Left lung (tissue), 10 donors: Measurements from ENCODE around the gene SUPT20HL1. TPM values are rescaled to one million over a fixed set of nuclear protein-coding genes. Genes with fewer than 3 reads are reported as not detected.
"Not testable (repeated sequence)": the region's sequence is repeated elsewhere in the genome, so short reads cannot be mapped to it uniquely, and the experiment has no call there.

Source experiments
- ATAC-seq: fragments of 200-7000 bp; cut with Tn5 transposase; one replicate; pipeline ENCODE4 v1.9.1; 2020; ENCODE audit warnings: moderate library complexity
- DNase-seq, 4 donors: peaks; one replicate each; pipeline ENCODE4 v3.0.0-alpha.2; 2013 to 2020
- H3K27ac ChIP-seq, 2 donors: fragments of 200-600 bp; sonication (generic) in 1 of 2; one replicate each; pipeline versions ENCODE4 v1.5.0 to v1.8.0; 2020 to 2021
- H3K27me3 ChIP-seq, 2 donors: fragments of 200-600 bp; sonication (generic) in 1 of 2; one replicate each; pipeline versions ENCODE4 v1.5.0 to v1.8.0; 2020 to 2021
- H3K36me3 ChIP-seq, 2 donors: fragments of 200-600 bp; sonication (generic) in 1 of 2; one replicate each; pipeline versions ENCODE4 v1.5.0 to v1.8.0; 2020 to 2021
- H3K4me1 ChIP-seq, 2 donors: fragments of 200-600 bp; one replicate each; pipeline ENCODE4 v1.8.0; 2021
- H3K4me3 ChIP-seq, 2 donors: fragments of 200-600 bp; sonication (generic) in 1 of 2; one replicate each; pipeline versions ENCODE4 v1.5.0 to v1.8.0; 2020 to 2021; ENCODE audit warnings: mild to moderate bottlenecking in 1 of 2
- H3K9me3 ChIP-seq, 2 donors: fragments of 200-600 bp; sonication (generic) in 1 of 2; one replicate each; pipeline versions ENCODE4 v1.5.0 to v1.8.0; 2020 to 2021
- intact Hi-C, 2 donors: fragments of 100-400 bp; cut with DNase I; formaldehyde crosslinking; loops; one replicate each; pipeline versions ENCODE4 v1.11.2 to v1.14.2; 2022
- polyA plus RNA-seq, 6 donors: library from polyadenylated mRNA; unstranded; fragments of 120-200 nt; gene quantifications; one replicate each; pipeline ENCODE4 v1.2.1, GENCODE V29; 2013; ENCODE audit not compliant: insufficient read length in 6 of 6
- total RNA-seq, 2 donors: library from RNA; stranded (reverse); fragmentation: NEBNext Ultra II Directional; extraction: Animal tissue kit (Norgen Biotek cat#: 25700); gene quantifications; one replicate each; pipeline ENCODE4 v1.2.1, GENCODE V29; 2021
- TF ChIP-seq, protein P1 (sequence below), 2 donors: fragments of 200-600 bp; sonication (generic) in 1 of 2; IDR thresholded peaks; one replicate each; pipeline versions ENCODE4 v1.5.0 to v1.8.0; 2021; ENCODE audit warnings: antibody characterized with exemption in 2 of 2
- donor health status: DM: no; HTN: yes; CAD: no.
- donor health status: DM: no; HTN: no; CAD: no.

Gene SUPT20HL1
- total and polyA plus RNA-seq, 8 donors, result 0.07 TPM; not detected in 7

DNA sequence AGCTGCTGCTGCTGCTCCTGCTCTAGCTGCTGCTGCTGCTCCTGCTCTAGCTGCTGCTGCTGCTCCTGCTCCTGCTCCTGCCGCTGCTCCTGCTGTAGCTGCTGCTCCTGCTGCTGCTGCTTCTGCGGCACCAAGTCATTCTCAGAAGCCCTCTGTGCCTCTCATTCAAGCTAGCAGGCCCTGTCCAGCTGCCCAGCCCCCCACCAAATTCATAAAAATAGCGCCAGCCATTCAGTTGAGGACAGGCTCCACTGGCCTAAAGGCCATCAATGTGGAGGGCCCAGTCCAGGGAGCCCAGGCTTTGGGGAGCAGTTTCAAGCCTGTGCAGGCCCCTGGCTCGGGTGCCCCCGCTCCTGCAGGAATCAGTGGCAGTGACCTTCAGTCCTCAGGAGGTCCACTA lies 3.9 kb downstream of the SUPT20HL1 start:
- Histone ChIP-seq H3K27me3 (no peaks in the 10 kb centered on the region), H3K4me1 (no peaks in the 10 kb centered on the region), H3K9me3 (no peaks in the 10 kb centered on the region), H3K27ac (no peak overlapping the region), H3K36me3 (no peaks in the 10 kb centered on the region), H3K4me3 (no peak overlapping the region)
- TF ChIP-seq, protein P1, sequence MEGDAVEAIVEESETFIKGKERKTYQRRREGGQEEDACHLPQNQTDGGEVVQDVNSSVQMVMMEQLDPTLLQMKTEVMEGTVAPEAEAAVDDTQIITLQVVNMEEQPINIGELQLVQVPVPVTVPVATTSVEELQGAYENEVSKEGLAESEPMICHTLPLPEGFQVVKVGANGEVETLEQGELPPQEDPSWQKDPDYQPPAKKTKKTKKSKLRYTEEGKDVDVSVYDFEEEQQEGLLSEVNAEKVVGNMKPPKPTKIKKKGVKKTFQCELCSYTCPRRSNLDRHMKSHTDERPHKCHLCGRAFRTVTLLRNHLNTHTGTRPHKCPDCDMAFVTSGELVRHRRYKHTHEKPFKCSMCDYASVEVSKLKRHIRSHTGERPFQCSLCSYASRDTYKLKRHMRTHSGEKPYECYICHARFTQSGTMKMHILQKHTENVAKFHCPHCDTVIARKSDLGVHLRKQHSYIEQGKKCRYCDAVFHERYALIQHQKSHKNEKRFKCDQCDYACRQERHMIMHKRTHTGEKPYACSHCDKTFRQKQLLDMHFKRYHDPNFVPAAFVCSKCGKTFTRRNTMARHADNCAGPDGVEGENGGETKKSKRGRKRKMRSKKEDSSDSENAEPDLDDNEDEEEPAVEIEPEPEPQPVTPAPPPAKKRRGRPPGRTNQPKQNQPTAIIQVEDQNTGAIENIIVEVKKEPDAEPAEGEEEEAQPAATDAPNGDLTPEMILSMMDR (IDR thresholded peaks at IDR 0.05), result no peak
- ATAC-seq, result no peak
- intact Hi-C loops, result no loop called here
- no peak for DNase-seq

- DNase-seq (no peak), ATAC-seq (no peak)
- H3K27me3 ChIP-seq, result peaks cover 0 to 6% of the 10 kb centered on the region in 2 donors
- H3K9me3 ChIP-seq, result no peaks in the 10 kb centered on the region
- no peak overlapping the region for H3K27ac ChIP-seq
- TF ChIP-seq, protein P1 (IDR thresholded peaks at IDR 0.05), result no peak
- no peaks in the 10 kb centered on the region for H3K36me3 ChIP-seq
- H3K4me3 ChIP-seq, result no peak overlapping the region
- no peaks in the 10 kb centered on the region for H3K4me1 ChIP-seq
- intact Hi-C loops, result no loop called here
These were observed 4.6 kb downstream of the SUPT20HL1 start for GRCh38 chrX:24364851-24365538.

DNA sequence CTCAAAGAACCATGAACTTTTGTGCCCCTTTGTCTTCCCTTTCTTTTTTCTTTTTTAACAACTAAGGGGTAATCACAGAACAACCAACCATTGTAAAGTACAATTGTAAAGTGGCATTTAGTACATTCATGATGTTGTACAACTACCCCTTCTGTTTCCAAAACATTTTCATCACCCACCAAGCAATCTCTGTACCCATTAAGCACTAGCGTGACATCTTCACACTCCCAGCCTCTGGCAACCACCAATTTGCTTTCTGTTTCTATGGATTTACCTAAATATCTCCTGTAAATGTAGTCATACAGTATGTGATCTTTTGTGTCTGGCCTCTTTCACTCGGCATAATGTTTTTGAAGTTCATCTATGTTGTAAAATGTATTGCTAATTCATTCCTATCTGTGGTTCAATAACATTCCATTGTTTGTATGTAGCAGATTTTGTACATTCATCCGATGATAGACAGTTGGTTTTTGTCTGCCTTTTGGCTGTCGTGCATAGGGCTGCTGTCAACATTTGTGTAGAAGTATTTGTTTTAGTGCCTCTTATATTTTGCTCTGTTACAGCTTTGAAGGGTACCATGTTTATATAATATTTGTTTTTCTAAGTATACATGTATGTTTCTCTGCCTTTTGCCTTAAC lies 6.4 kb downstream of the SUPT20HL1 start:
- H3K4me3 ChIP-seq, intact Hi-C loops: not testable (repeated sequence)
- H3K27me3 ChIP-seq, result peaks cover 0 to 11% of the 10 kb centered on the region in 2 donors

DNA sequence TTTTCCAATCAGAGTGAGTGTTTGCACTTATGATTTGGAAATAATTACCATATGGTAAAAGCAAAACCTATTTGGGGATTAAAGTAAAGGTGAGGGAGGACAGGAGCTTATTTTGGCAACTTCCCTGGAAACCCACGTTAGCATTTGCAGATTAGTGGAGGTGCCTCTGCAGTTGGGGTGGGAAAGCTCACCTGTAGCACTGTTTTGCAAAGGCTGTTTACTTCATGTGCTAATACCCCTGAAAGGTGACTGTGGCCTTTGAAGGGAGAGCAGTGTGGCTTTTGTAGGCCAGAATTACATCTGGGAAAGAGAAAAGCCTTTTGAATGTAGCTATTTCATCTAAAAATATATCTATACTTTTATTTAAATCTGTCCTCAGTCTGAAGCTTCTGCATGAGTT lies 9.4 kb downstream of the SUPT20HL1 start:
- no peaks in the 10 kb centered on the region for H3K4me1 ChIP-seq
- peaks cover 0 to 15% of the 10 kb centered on the region in 2 donors for H3K27me3 ChIP-seq
- no peak overlapping the region for H3K27ac ChIP-seq
- intact Hi-C loops, result no loop called here
- TF ChIP-seq, protein P1 (IDR thresholded peaks at IDR 0.05), result no peak
- no peaks in the 10 kb centered on the region for H3K36me3 ChIP-seq
- no peak overlapping the region for H3K4me3 ChIP-seq
- H3K9me3 ChIP-seq, result no peaks in the 10 kb centered on the region
- ATAC-seq, result no peak
- DNase-seq, result no peak

More for the DNA sequence above, 6.4 kb downstream of the SUPT20HL1 start:
- not testable (repeated sequence) for H3K27ac ChIP-seq, H3K4me1 ChIP-seq, ATAC-seq, DNase-seq, H3K36me3 ChIP-seq, H3K9me3 ChIP-seq

DNA sequence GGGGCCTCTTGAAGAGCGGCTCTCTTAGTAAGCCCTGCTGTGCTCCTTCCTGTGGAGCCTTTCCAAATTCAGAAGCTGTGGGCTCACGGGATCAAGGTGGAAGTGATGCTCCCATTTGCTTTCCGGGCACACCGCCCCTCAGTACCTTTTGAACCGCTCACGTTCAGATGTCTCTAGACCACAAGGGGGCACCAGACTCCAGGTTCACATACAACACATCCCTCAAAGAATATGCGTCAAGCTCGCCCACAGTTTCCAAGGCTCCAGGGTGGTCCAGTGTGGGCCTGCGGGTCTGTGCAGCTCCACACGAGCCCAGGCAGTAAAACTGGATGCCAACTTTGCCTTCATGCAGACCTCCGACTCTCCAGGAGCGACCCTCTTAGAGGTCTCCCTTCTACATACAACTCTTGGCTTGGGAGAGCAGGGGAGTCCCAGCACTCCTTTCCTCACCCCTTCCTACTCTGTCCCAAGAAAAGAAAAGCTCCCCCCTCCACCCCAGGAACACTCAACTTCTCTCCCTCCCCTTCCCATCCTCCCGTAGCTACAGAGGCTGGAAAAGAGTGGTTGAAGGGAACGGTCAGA lies 11.0 kb downstream of the SUPT20HL1 start:
- peaks cover 0 to 15% of the 10 kb centered on the region in 2 donors for H3K27me3 ChIP-seq
- peak; percentile 87 for ATAC-seq
- TF ChIP-seq, protein P1 (IDR thresholded peaks at IDR 0.05), result peak; percentile 54 to 58

More for the DNA sequence above, 11.0 kb downstream of the SUPT20HL1 start:
- peak in 3 of 4 donors; percentile 41 to 70 (median 43) for DNase-seq
- no peak overlapping the region for H3K27ac ChIP-seq
- intact Hi-C loops, result no loop called here
- no peak overlapping the region for H3K4me3 ChIP-seq
- H3K4me1 ChIP-seq, result no peaks in the 10 kb centered on the region
- H3K36me3 ChIP-seq, result no peaks in the 10 kb centered on the region
- no peaks in the 10 kb centered on the region for H3K9me3 ChIP-seq
